ENCODE measurements around the gene TF. TPM values are rescaled to one million over a fixed set of nuclear protein-coding genes. Genes with fewer than 3 reads are reported as not detected.

Gene TF
- polyA plus RNA-seq, 3 donors = 0.73 TPM; not detected in 2

- Histone ChIP-seq H3K9ac (ENCODE audit: insufficient read depth, low read length, poor library complexity, severe bottlenecking) (no peak overlapping the region), H3K4me2 (replicated peaks; ENCODE audit: extremely low read depth, low read length, poor library complexity, severe bottlenecking) (no peak overlapping the region), H3K4me3 (replicated peaks in 1 of 3; ENCODE audit: low read depth in 2 of 3, low read length in 3 of 3) (no peak overlapping the region), H3K27me3 (ENCODE audit: control insufficient read depth in 2 of 2, insufficient read depth in 2 of 2, low read length in 2 of 2) (no peaks in the 10 kb centered on the region), H3K36me3 (replicated peaks in 1 of 2; ENCODE audit: control insufficient read depth in 1 of 2, insufficient read depth in 2 of 2, low read length in 2 of 2) (no peaks in the 10 kb centered on the region), H3K4me1 (ENCODE audit: control insufficient read depth in 1 of 2, insufficient read depth in 2 of 2, low read length in 2 of 2) (no peaks in the 10 kb centered on the region), H4K20me1 (ENCODE audit: insufficient read depth, low read length) (no peaks in the 10 kb centered on the region), H2AFZ (ENCODE audit: insufficient read depth, low read depth, low read length, poor library complexity, severe bottlenecking) (no peak overlapping the region), H3K79me2 (ENCODE audit: insufficient read depth, low read length) (no peaks in the 10 kb centered on the region), H3K9me3 (replicated peaks in 1 of 2; ENCODE audit: control insufficient read depth in 1 of 2, insufficient read depth in 1 of 2, low read length in 2 of 2) (peaks cover 0 to 6% of the 10 kb centered on the region in 2 donors), H3K27ac (ENCODE audit: low read depth in 1 of 2, low read length in 2 of 2) (no peak overlapping the region)
- peaks cover 0 to 11% (median 2%) of the 10 kb centered on the region in 3 donors for H3K27me3 Mint-ChIP-seq (ENCODE audit: low read depth in 3 of 3)
- intact Hi-C loops (cut with micrococcal nuclease) = no loop called here
- H3K9me3 Mint-ChIP-seq = peaks cover 0 to 6% (median 2%) of the 10 kb centered on the region in 7 donors
- DNase-seq = no peak
- no peak overlapping the region for H3K4me3 Mint-ChIP-seq
- H3K27ac Mint-ChIP-seq = no peak overlapping the region
- H3K36me3 Mint-ChIP-seq = no peaks in the 10 kb centered on the region
- 70% methylated on average over 1 of the region's 1 CpG for WGBS (ENCODE audit: insufficient coverage)
- no peaks in the 10 kb centered on the region for H3K4me1 Mint-ChIP-seq
- no peak for TF ChIP-seq CTCF (IDR thresholded peaks at IDR 0.05)
Measured at GRCh38 chr3:133703915-133704314, 42.3 kb upstream of the TF start.

DNA sequence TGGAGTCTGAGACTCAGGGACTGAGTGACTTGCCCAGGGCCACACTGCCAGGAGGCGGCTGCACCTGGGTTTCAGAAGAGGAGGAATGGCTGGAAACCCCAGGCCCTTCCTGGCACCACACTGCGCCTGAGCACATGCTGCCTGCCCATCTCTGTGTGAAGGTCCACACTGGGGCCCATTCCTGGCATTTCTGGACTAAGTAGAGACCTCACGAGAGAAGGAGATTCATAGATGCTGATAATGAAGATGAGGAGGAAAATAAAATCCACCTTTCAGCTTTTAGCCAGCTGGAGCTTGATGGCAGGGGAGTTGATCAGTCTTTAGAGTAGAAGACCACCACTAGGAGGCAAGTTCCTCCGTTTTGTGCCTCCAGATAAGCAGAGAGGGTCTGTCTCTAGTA lies 40.2 kb upstream of the TF start:
- no peak overlapping the region for H3K4me3 Mint-ChIP-seq

More for the DNA sequence above, 40.2 kb upstream of the TF start:
- TF ChIP-seq CTCF (IDR thresholded peaks at IDR 0.05) = no peak
- Histone ChIP-seq H3K9me3 (replicated peaks in 1 of 2; ENCODE audit: control insufficient read depth in 1 of 2, insufficient read depth in 1 of 2, low read length in 2 of 2) (no peaks in the 10 kb centered on the region), H3K4me1 (ENCODE audit: control insufficient read depth in 1 of 2, insufficient read depth in 2 of 2, low read length in 2 of 2) (no peaks in the 10 kb centered on the region), H3K36me3 (replicated peaks in 1 of 2; ENCODE audit: control insufficient read depth in 1 of 2, insufficient read depth in 2 of 2, low read length in 2 of 2) (no peaks in the 10 kb centered on the region), H3K9ac (ENCODE audit: insufficient read depth, low read length, poor library complexity, severe bottlenecking) (no peak overlapping the region), H4K20me1 (ENCODE audit: insufficient read depth, low read length) (no peaks in the 10 kb centered on the region), H2AFZ (ENCODE audit: insufficient read depth, low read depth, low read length, poor library complexity, severe bottlenecking) (no peak overlapping the region), H3K4me3 (replicated peaks in 1 of 3; ENCODE audit: low read depth in 2 of 3, low read length in 3 of 3) (no peak overlapping the region), H3K79me2 (ENCODE audit: insufficient read depth, low read length) (no peaks in the 10 kb centered on the region), H3K27me3 (ENCODE audit: control insufficient read depth in 2 of 2, insufficient read depth in 2 of 2, low read length in 2 of 2) (no peaks in the 10 kb centered on the region), H3K4me2 (replicated peaks; ENCODE audit: extremely low read depth, low read length, poor library complexity, severe bottlenecking) (no peak overlapping the region), H3K27ac (ENCODE audit: low read depth in 1 of 2, low read length in 2 of 2) (no peak overlapping the region)
- Mint-ChIP-seq H3K36me3 (no peaks in the 10 kb centered on the region), H3K27ac (no peak overlapping the region), H3K27me3 (ENCODE audit: low read depth in 3 of 3) (peaks cover 0 to 13% (median 7%) of the 10 kb centered on the region in 3 donors), H3K4me1 (no peaks in the 10 kb centered on the region), H3K9me3 (peaks cover 0 to 1% (median 0%) of the 10 kb centered on the region in 7 donors)
- intact Hi-C loops (cut with micrococcal nuclease) = no loop called here
- WGBS (ENCODE audit: insufficient coverage) = 80% methylated on average over 3 of the region's 4 CpGs
- DNase-seq = no peak

Data from CD14-positive monocyte (primary cell).